Esophagus squamous epithelium (tissue), 5 donors: ENCODE data around the gene HSPA12A. TPM values are rescaled to one million over a fixed set of nuclear protein-coding genes. Genes with fewer than 3 reads are reported as not detected.

Experiments
- DNase-seq: peaks from one replicate; lab custom pipeline; 2025; lab: John Stamatoyannopoulos, UW
- H3K27ac ChIP-seq, 4 donors: fragments of 200-600 bp; sonication (generic); one replicate each; pipeline ENCODE4 v1.5.1; 2016 to 2019; ENCODE audit warnings: mild to moderate bottlenecking in 1 of 4
- H3K27me3 ChIP-seq, 4 donors: fragments of 200-600 bp; sonication (generic); 1 replicate in 3 of 4; 2 replicates in 1 of 4; pipeline versions ENCODE4 v1.5.1 to v1.6.0; 2017 to 2021; ENCODE audit warnings: antibody characterized with exemption in 1 of 4
- H3K36me3 ChIP-seq, 3 donors: fragments of 200-600 bp; sonication (generic); one replicate each; pipeline ENCODE4 v1.5.1; 2016 to 2019
- H3K4me1 ChIP-seq, 3 donors: fragments of 200-600 bp; sonication (generic); one replicate each; pipeline ENCODE4 v1.5.1; 2017 to 2019
- H3K4me3 ChIP-seq, 4 donors: fragments of 200-600 bp; sonication (generic); 1 replicate in 3 of 4; 2 replicates in 1 of 4; pipeline ENCODE4 v1.5.1; 2016 to 2019; ENCODE audit warnings: mild to moderate bottlenecking in 2 of 4, moderate library complexity in 1 of 4
- H3K9me3 ChIP-seq, 3 donors: fragments of 200-600 bp; sonication (generic); one replicate each; pipeline ENCODE4 v1.5.1; 2016 to 2019
- POLR2A ChIP-seq, 4 donors: fragments of 450-650 bp; IDR thresholded peaks; one replicate each; pipeline ENCODE4 v1.6.1; 2017; ENCODE audit warnings: antibody characterized with exemption in 4 of 4, mild to moderate bottlenecking in 4 of 4, moderate library complexity in 3 of 4
- WGBS, 2 donors: methylation state at CpG; one replicate each; pipeline ENCODE4 v1.1.5; 2018; 5-methylcytosine and 5-hydroxymethylcytosine counted together
- intact Hi-C: fragments of 100-400 bp; cut with DNase I; formaldehyde crosslinking; loops from one replicate; pipeline ENCODE4 v1.15.0; 2022
- total RNA-seq, 4 donors: library from RNA; depleted of rRNA; stranded (reverse); fragments of >200 nt; gene quantifications; one replicate each; pipeline ENCODE4 v1.1.0, GENCODE V29; 2016
- TF ChIP-seq, protein P1 (sequence below), 6 experiments: fragments of 450-650 bp in 4 of 6; fragments of 200-600 bp in 2 of 6; sonication (generic) in 2 of 6; IDR thresholded peaks; one replicate each; pipeline ENCODE4 v1.5.1; 2016 to 2019; ENCODE audit warnings: antibody characterized with exemption in 6 of 6, mild to moderate bottlenecking in 4 of 6, moderate library complexity in 4 of 6
- donor health status: DM: yes; HTN: yes; CAD: no.

The HSPA12A gene
- total RNA-seq, 4 donors from 2014 or later = 1.9 to 5.9 (median 2.3) TPM

DNA sequence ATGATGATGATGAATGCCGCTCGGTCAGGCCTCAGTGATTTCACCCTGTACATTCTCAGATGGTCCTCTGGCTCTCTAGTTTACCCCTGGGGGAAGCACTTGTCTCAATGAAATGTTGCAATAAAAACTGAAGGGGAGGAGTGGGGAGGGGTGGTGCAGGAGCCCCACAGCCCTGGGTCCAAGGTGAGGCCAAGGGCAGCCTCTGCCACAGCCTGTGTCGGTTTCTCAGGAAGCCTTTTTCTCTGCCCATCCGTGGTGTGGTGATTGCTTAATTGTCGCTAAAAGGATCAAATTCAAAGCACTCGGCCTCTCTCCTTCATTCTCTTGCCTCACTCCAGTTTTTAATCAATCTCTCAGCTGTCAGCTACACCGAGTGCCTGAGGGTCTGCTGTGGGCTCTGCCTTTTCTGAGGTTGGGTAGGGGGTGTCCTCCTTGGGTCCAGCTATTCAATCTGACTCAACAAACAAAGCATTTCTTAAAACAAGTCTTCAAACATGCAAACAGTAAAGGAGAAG is 39.1 kb upstream of the HSPA12A start:
- no peak for DNase-seq
- no peaks in the 10 kb centered on the region for H3K36me3 ChIP-seq
- 78 to 82% methylated on average over 7 of the region's 7 CpGs for WGBS, 2 donors

DNA sequence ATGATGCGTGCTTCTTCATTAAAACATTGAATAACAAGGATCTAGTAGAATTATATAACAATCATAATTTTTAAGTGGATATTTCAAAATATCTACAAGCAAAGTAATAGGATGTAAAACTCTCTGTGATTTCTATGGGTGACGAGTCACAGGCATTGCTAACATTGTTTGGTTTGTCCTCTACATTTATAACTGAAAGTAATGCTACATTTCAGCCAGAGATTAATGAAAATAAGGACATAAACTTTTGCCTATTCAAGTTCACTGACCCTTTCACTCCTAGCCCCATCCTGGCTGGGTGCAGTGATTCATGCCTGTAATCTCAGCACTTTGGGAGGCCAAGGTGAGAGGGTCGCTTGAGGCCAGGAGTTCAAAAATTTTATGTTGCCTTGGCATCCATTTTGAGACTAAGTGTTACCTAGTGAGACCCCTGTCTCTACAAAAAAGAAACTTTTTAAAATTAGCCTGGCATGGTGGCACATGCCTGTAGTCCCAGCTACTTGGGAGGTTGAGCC is 38.4 kb upstream of the HSPA12A start:
- Histone ChIP-seq H3K27ac (no peak overlapping the region), H3K36me3 (no peaks in the 10 kb centered on the region), H3K4me1 (no peaks in the 10 kb centered on the region), H3K4me3 (no peak overlapping the region), H3K9me3 (no peaks in the 10 kb centered on the region), H3K27me3 (no peaks in the 10 kb centered on the region)
- WGBS, 2 donors = 84 to 85% methylated on average over 3 of the region's 3 CpGs
- DNase-seq = no peak
- intact Hi-C loops = no loop called here
- no peak for TF ChIP-seq POLR2A (IDR thresholded peaks at IDR 0.05)
- TF ChIP-seq, protein P1, sequence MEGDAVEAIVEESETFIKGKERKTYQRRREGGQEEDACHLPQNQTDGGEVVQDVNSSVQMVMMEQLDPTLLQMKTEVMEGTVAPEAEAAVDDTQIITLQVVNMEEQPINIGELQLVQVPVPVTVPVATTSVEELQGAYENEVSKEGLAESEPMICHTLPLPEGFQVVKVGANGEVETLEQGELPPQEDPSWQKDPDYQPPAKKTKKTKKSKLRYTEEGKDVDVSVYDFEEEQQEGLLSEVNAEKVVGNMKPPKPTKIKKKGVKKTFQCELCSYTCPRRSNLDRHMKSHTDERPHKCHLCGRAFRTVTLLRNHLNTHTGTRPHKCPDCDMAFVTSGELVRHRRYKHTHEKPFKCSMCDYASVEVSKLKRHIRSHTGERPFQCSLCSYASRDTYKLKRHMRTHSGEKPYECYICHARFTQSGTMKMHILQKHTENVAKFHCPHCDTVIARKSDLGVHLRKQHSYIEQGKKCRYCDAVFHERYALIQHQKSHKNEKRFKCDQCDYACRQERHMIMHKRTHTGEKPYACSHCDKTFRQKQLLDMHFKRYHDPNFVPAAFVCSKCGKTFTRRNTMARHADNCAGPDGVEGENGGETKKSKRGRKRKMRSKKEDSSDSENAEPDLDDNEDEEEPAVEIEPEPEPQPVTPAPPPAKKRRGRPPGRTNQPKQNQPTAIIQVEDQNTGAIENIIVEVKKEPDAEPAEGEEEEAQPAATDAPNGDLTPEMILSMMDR (IDR thresholded peaks at IDR 0.05) = no peak

More for the DNA sequence above, 39.1 kb upstream of the HSPA12A start:
- intact Hi-C loops = no loop called here
- H3K27ac ChIP-seq = no peak overlapping the region
- TF ChIP-seq, protein P1 (IDR thresholded peaks at IDR 0.05) = no peak
- TF ChIP-seq POLR2A (IDR thresholded peaks at IDR 0.05) = no peak
- H3K27me3 ChIP-seq = no peaks in the 10 kb centered on the region
- H3K9me3 ChIP-seq = no peaks in the 10 kb centered on the region
- no peaks in the 10 kb centered on the region for H3K4me1 ChIP-seq
- H3K4me3 ChIP-seq = no peak overlapping the region

DNA sequence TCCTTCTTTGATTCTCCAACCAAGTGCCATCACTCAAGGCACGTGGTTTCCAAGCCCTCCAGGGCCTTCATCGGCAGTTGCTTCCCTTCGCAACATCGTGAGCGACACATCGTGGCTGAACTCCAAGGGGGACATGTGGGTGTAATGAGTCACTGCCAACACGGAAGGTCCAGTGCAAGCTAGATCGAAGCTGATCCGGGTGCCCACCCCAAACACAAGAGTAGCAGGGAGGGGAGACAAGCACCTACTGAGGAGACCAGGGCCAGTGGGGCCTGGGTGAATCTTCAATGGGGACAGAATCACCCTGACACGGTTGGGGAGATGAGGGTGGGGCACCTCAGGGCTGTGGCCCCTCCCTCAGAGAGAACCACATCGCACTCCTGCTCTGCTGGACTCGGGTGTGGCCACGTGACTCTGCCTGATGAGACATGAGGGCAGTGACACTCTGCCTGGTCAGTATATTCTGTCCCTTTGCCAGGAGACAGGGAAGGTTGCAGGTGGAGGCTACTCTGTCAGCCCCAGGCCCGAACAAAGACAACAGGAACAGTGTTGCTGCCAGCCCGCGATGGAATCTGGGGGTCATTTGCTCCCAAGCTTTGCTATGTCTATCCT is 36.8 kb upstream of the HSPA12A start:
- H3K27me3 ChIP-seq = no peaks in the 10 kb centered on the region
- intact Hi-C loops = no loop called here
- no peak overlapping the region for H3K27ac ChIP-seq
- no peaks in the 10 kb centered on the region for H3K9me3 ChIP-seq
- H3K36me3 ChIP-seq = no peaks in the 10 kb centered on the region
- peaks cover 0 to 8% (median 0%) of the 10 kb centered on the region in 3 donors for H3K4me1 ChIP-seq
- no peak for DNase-seq
- 59 to 71% methylated on average over 9 to 10 of the region's 16 CpGs for WGBS, 2 donors
- TF ChIP-seq, protein P1 (IDR thresholded peaks at IDR 0.05) = no peak
- TF ChIP-seq POLR2A (IDR thresholded peaks at IDR 0.05) = no peak
- no peak overlapping the region for H3K4me3 ChIP-seq

DNA sequence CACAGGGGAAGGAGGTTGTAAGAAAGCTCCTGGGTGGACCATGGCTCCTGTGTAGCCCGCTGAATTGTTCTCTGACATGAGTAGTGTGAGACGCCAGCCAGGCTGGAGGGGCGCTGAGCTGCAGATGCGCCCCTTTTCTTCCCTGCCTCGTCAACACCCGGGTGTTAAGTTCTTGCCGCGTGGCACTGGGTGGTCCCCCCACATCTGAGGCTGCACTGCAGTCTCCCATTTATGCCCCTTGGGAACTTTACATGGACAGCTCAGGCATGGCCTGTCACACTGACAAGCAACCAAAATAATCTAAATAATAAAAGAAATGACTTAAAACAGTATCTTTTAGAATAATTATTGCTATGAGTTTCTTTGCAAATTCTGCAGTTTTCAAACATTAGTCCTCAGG is 34.6 kb upstream of the HSPA12A start:
- Histone ChIP-seq H3K4me3 (no peak overlapping the region), H3K27me3 (no peaks in the 10 kb centered on the region), H3K27ac (no peak overlapping the region), H3K36me3 (no peaks in the 10 kb centered on the region), H3K4me1 (peaks cover 0 to 10% (median 0%) of the 10 kb centered on the region in 3 donors), H3K9me3 (no peaks in the 10 kb centered on the region)
- no peak for DNase-seq
- intact Hi-C loops = no loop called here
- WGBS, 2 donors = 86 to 96% methylated on average over 4 to 8 of the region's 8 CpGs
- TF ChIP-seq, protein P1 (IDR thresholded peaks at IDR 0.05) = no peak
- no peak for TF ChIP-seq POLR2A (IDR thresholded peaks at IDR 0.05)
